ENCODE data around the gene ALG2. TPM values are rescaled to one million over a fixed set of nuclear protein-coding genes. Genes with fewer than 3 reads are reported as not detected.

ALG2 gene
- total RNA-seq, 1 donor from 2014 or later, result 52.4 TPM

- no peak for TF ChIP-seq CTCF (IDR thresholded peaks at IDR 0.05; ENCODE audit: insufficient read depth, low read length, poor library complexity, severe bottlenecking)
- DNase-seq (ENCODE audit: low read depth), result no peak
- H3K27me3 ChIP-seq (ENCODE audit: control insufficient read depth, insufficient read depth, low read length), result no peaks in the 10 kb centered on the region
- H3K4me3 ChIP-seq (ENCODE audit: low read depth, low read length), result no peak overlapping the region
- H3K36me3 ChIP-seq (ENCODE audit: control insufficient read depth, insufficient read depth, low read length), result no peaks in the 10 kb centered on the region
Measured at GRCh38 chr9:99167119-99167518, 54.6 kb downstream of the ALG2 start.

Other genes with a start within 250 kb of the ALG2 start
- 83.7 and 87.8 TPM in 2 replicates for gene TGFBR1, start 116.8 kb downstream of the ALG2 start, total RNA-seq
- 230 and 244 TPM in 2 replicates for gene SEC61B, start 340 bp upstream of the ALG2 start, total RNA-seq